ENCODE data around the gene RABGAP1. TPM values are rescaled to one million over a fixed set of nuclear protein-coding genes. Genes with fewer than 3 reads are reported as not detected.

RABGAP1 gene
- total RNA-seq, 3 donors from 2014 or later = 49.1 to 93.4 (median 77.7) TPM

- no peak for DNase-seq (ENCODE audit: low spot score in 2 of 2)
- Histone ChIP-seq H3K9me3 (no peaks in the 10 kb centered on the region), H3K27me3 (no peaks in the 10 kb centered on the region), H3K4me3 (no peak overlapping the region), H3K4me1 (no peaks in the 10 kb centered on the region), H3K27ac (no peak overlapping the region), H3K36me3 (no peaks in the 10 kb centered on the region)
- TF ChIP-seq POLR2AphosphoS5 (IDR thresholded peaks at IDR 0.05) (no peak), POLR2A (IDR thresholded peaks at IDR 0.05) (no peak), CTCF (IDR thresholded peaks at IDR 0.05) (no peak)
- intact Hi-C loops (cut with DNase I; ENCODE audit: low total_unique reads) = no loop called here
These were observed 158.2 kb downstream of the RABGAP1 start for GRCh38 chr9:123099042-123099441.

GRCh38 chr9:123099548-123099947 lies 158.7 kb downstream of the RABGAP1 start:
- no peaks in the 10 kb centered on the region for H3K27me3 ChIP-seq
- H3K4me1 ChIP-seq = no peaks in the 10 kb centered on the region
- TF ChIP-seq POLR2A (IDR thresholded peaks at IDR 0.05) (no peak), POLR2AphosphoS5 (IDR thresholded peaks at IDR 0.05) (no peak), CTCF (IDR thresholded peaks at IDR 0.05) (no peak)
- no peaks in the 10 kb centered on the region for H3K36me3 ChIP-seq
- H3K4me3 ChIP-seq = no peak overlapping the region
- intact Hi-C loops (cut with DNase I; ENCODE audit: low total_unique reads) = no loop called here
- no peak for DNase-seq (ENCODE audit: low spot score in 2 of 2)
- H3K9me3 ChIP-seq = no peaks in the 10 kb centered on the region
- H3K27ac ChIP-seq = no peak overlapping the region

DNA sequence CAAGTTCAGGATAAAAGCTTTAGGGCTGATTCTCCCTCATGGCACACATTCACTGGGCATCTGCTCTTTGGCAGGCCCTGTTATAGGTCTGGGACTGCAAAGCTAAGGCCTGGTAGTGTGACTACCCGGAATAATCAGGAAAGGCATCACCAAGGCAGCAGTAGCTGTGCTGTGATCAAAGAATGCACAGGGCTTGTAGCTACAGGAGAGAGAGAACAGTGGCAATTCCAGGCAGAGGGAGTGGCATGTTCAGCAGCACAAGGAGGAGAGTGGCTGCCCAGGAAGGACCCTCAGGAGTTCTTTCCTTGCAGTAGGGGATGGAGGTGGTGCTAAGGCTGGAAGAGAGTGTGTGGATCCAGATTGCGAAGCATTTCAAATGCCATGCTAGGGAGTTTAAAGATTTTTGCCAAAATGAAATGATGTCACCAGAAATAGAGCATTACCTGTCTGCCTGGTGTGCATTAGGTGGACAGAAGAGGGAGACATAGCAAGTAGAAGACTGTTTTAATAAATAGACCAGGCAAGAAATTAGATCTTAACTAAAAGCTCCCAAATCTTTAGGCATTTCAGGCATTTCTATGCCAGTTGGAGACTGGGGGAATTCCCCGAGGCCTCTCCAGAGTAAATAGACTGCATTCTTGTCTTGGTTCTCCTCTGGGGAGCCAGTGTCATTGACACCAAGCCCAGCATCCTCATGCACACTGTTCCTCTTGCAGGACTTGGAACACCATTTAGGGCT lies 161.7 kb downstream of the RABGAP1 start:
- TF ChIP-seq POLR2A (IDR thresholded peaks at IDR 0.05) (no peak), CTCF (IDR thresholded peaks at IDR 0.05) (peak in 1 of 3 donors; percentile 39)
- Histone ChIP-seq H3K36me3 (no peaks in the 10 kb centered on the region), H3K4me3 (no peak overlapping the region), H3K4me1 (no peaks in the 10 kb centered on the region), H3K27me3 (no peaks in the 10 kb centered on the region), H3K27ac (peak overlapping the region; percentile 29 to 66), H3K9me3 (no peaks in the 10 kb centered on the region)
- intact Hi-C loops (cut with DNase I; ENCODE audit: low total_unique reads) = no loop called here
- DNase-seq (ENCODE audit: low spot score in 2 of 2) = no peak

- no peak for DNase-seq (ENCODE audit: low spot score in 2 of 2)
- no peak for TF ChIP-seq POLR2AphosphoS5 (IDR thresholded peaks at IDR 0.05)
- TF ChIP-seq CTCF (IDR thresholded peaks at IDR 0.05) = no peak
- TF ChIP-seq POLR2A (IDR thresholded peaks at IDR 0.05) = no peak
- intact Hi-C loops (cut with DNase I; ENCODE audit: low total_unique reads) = no loop called here
- Histone ChIP-seq H3K4me3 (no peak overlapping the region), H3K36me3 (no peaks in the 10 kb centered on the region), H3K27ac (no peak overlapping the region), H3K4me1 (no peaks in the 10 kb centered on the region), H3K9me3 (no peaks in the 10 kb centered on the region), H3K27me3 (no peaks in the 10 kb centered on the region)
These were observed 164.0 kb downstream of the RABGAP1 start for GRCh38 chr9:123104807-123105206.

DNA sequence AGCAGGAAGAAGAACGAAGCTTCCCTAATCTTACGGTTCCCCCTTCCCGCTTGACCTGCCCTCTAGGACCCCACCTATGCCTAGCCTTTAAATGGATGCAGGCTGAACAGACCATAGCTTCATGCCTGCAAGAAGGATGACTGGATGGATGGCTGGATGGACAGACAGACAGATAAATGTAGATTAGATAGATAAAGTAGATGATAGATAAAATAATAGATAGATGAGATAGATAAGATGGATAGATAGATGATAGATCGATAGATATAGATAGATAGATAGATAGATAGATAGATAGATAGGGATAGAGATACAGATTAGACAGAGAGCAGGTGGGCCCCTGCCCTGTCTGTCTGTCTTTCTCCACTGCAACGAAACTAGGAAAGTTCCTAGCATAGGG lies 164.7 kb downstream of the RABGAP1 start:
- H3K27me3 ChIP-seq = no peaks in the 10 kb centered on the region
- H3K36me3 ChIP-seq = no peaks in the 10 kb centered on the region
- no peak overlapping the region for H3K4me3 ChIP-seq
- H3K4me1 ChIP-seq = no peaks in the 10 kb centered on the region
- no peak for DNase-seq (ENCODE audit: low spot score in 2 of 2)
- TF ChIP-seq POLR2A (IDR thresholded peaks at IDR 0.05) (no peak), CTCF (IDR thresholded peaks at IDR 0.05) (no peak), POLR2AphosphoS5 (IDR thresholded peaks at IDR 0.05) (no peak)
- intact Hi-C loops (cut with DNase I; ENCODE audit: low total_unique reads) = no loop called here
- H3K27ac ChIP-seq = no peak overlapping the region
- H3K9me3 ChIP-seq = no peaks in the 10 kb centered on the region
